NCI-H1048 (cell line): ENCODE measurements around the gene DPM2.

ENCODE experiments used
- DNase-seq: peaks from one replicate; lab custom pipeline; 2025; lab: John Stamatoyannopoulos, UW

DPM2 gene

GRCh38 chr9:127936347-127936852 is 1.3 kb downstream of the DPM2 start:
- DNase-seq: no peak

- DNase-seq: no peak
These were observed 1.9 kb downstream of the DPM2 start for GRCh38 chr9:127935765-127936221.

GRCh38 chr9:127934986-127935385 is 2.7 kb downstream of the DPM2 start:
- no peak for DNase-seq

- DNase-seq: no peak
These were observed 3.4 kb downstream of the DPM2 start for GRCh38 chr9:127934248-127934647.

GRCh38 chr9:127931092-127931881 is 6.4 kb downstream of the DPM2 start:
- DNase-seq: no peak

GRCh38 chr9:127930231-127931091 is 7.2 kb downstream of the DPM2 start, which contains the start of gene PIP5KL1:
Gene PIP5KL1, minus strand, starts transcription at chr9:127930777. Its CDS starts 25 bp downstream, at chr9:127930752.
- DNase-seq: peak; percentile 59

- no peak for DNase-seq
These were observed 8.1 kb downstream of the DPM2 start for GRCh38 chr9:127929625-127929979.

GRCh38 chr9:127928676-127929624 is 8.7 kb downstream of the DPM2 start:
- DNase-seq: no peak

GRCh38 chr9:127927988-127928675 is 9.5 kb downstream of the DPM2 start:
- DNase-seq: no peak

- peak; percentile 64 for DNase-seq
These were observed 10.3 kb downstream of the DPM2 start for GRCh38 chr9:127927201-127927987.

- no peak for DNase-seq
These were observed 10.8 kb downstream of the DPM2 start for GRCh38 chr9:127926906-127927200.

- no peak for DNase-seq
These were observed 11.4 kb downstream of the DPM2 start for GRCh38 chr9:127925959-127926905.

- DNase-seq: no peak
These were observed 12.8 kb downstream of the DPM2 start for GRCh38 chr9:127924736-127925444.

GRCh38 chr9:127923771-127924170 is 13.9 kb downstream of the DPM2 start:
- no peak for DNase-seq

GRCh38 chr9:127923046-127923445 is 14.6 kb downstream of the DPM2 start:
- no peak for DNase-seq

GRCh38 chr9:127921557-127922120 is 16.0 kb downstream of the DPM2 start:
- DNase-seq: no peak

- no peak for DNase-seq
These were observed 16.9 kb downstream of the DPM2 start for GRCh38 chr9:127920794-127921193.

GRCh38 chr9:127919253-127919815 is 18.3 kb downstream of the DPM2 start:
- DNase-seq: no peak
